Measurements from ENCODE around the gene KRTAP22-2. TPM values are rescaled to one million over a fixed set of nuclear protein-coding genes. Genes with fewer than 3 reads are reported as not detected.

KRTAP22-2 gene
- total RNA-seq, 2 experiments from 2014 or later: not detected

DNA sequence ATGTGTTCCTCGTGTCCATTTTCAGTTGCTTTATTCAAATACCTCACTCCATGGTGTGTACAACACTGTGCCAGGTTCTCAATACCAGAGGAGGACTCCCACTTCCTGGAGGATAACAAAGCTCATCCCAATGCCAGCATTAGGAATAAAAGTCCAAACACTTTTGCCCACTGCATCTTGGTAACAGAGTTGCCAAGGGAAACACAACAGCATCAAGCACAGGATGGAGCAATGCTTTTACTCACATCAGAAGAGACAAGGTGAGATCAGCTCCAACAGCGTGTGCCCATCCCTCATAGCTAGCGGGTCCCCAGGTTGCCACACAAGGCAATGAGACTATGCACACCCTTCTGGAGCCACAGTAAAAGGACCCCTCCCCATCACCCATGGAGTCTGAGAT is 33.2 kb upstream of the KRTAP22-2 start:
- H3K4me2 ChIP-seq (ENCODE audit: low read length): no peak overlapping the region
- TF ChIP-seq EZH2phosphoT487 (IDR thresholded peaks at IDR 0.05; ENCODE audit: borderline replicate concordance, low read depth, low read length): no peak
- TF ChIP-seq, protein P1, sequence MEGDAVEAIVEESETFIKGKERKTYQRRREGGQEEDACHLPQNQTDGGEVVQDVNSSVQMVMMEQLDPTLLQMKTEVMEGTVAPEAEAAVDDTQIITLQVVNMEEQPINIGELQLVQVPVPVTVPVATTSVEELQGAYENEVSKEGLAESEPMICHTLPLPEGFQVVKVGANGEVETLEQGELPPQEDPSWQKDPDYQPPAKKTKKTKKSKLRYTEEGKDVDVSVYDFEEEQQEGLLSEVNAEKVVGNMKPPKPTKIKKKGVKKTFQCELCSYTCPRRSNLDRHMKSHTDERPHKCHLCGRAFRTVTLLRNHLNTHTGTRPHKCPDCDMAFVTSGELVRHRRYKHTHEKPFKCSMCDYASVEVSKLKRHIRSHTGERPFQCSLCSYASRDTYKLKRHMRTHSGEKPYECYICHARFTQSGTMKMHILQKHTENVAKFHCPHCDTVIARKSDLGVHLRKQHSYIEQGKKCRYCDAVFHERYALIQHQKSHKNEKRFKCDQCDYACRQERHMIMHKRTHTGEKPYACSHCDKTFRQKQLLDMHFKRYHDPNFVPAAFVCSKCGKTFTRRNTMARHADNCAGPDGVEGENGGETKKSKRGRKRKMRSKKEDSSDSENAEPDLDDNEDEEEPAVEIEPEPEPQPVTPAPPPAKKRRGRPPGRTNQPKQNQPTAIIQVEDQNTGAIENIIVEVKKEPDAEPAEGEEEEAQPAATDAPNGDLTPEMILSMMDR (conservative IDR thresholded peaks at IDR 0.05; ENCODE audit: low read length): no peak
- no peak overlapping the region for H3K27ac ChIP-seq (ENCODE audit: low read depth, low read length, poor library complexity, severe bottlenecking)
- intact Hi-C loops (cut with micrococcal nuclease; ENCODE audit: unreplicated experiment): no loop called here
- POLR2A ChIA-PET: interaction anchor here (0.7 kb wide), 1 partner anchor 14 kb away, joined by 6 read pairs; no protein-coding TSS in a partner anchor
- no peaks in the 10 kb centered on the region for H3K9me2 ChIP-seq (ENCODE audit: insufficient read depth, low read length)
- no peaks in the 10 kb centered on the region for H3K36me3 ChIP-seq (ENCODE audit: insufficient read depth, low read length)
- H3K4me3 ChIP-seq (ENCODE audit: low read depth, low read length, poor library complexity, severe bottlenecking): no peak overlapping the region
- no peaks in the 10 kb centered on the region for H3K79me2 ChIP-seq (ENCODE audit: insufficient read depth, low read depth, low read length)
- BruUV-seq (replicated peaks): no TSS peak
- peaks cover 8% of the 10 kb centered on the region; the same call in 1 of the 2 replicates for H3K9me3 ChIP-seq (ENCODE audit: low read length)
- no peak for DNase-seq (ENCODE audit: low spot score)
- CTCF ChIA-PET (ENCODE audit: unreplicated experiment): interaction anchor here (0.6 kb wide), 1 partner anchor 41 kb away, joined by 3 read pairs; no protein-coding TSS in a partner anchor
- H2AFZ ChIP-seq (ENCODE audit: low read length): no peak overlapping the region
- H3K4me1 ChIP-seq (ENCODE audit: insufficient read depth, low read length, poor library complexity, severe bottlenecking): no peaks in the 10 kb centered on the region
- no peaks in the 10 kb centered on the region for H4K20me1 ChIP-seq (ENCODE audit: insufficient read depth, low read length)

DNA sequence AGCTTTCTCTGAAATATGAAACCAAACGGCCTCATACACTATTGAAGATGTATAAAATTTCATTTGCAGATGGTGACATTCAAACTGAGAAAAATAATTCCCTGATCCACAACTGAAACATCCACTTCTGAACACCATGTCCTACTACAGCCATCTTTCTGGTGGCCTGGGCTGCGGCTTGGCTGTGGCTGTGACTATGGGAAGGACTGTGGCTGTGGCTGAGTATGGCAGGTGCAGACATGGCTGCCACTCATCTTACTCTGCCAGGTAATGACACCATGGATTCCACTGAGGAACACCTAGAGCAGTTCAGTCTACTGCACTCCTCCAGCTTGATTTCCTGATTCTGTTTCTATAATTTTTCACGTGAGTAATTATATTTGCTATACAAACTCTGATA is 30.3 kb upstream of the KRTAP22-2 start, which contains the start of gene KRTAP20-4:
KRTAP20-4 (plus strand) TSS at position 106 of the 400 bp plus-strand sequence.
- TF ChIP-seq EZH2phosphoT487 (IDR thresholded peaks at IDR 0.05; ENCODE audit: borderline replicate concordance, low read depth, low read length): no peak
- TF ChIP-seq, protein P1 (conservative IDR thresholded peaks at IDR 0.05; ENCODE audit: low read length): no peak
- no TSS peak for BruUV-seq (replicated peaks)
- ChIA-PET CTCF (ENCODE audit: unreplicated experiment) (no interaction called here), POLR2A (interaction anchor here (0.7 kb wide), 1 partner anchor 170 kb away, joined by 3 read pairs; no protein-coding TSS in a partner anchor)
- H3K27ac ChIP-seq (ENCODE audit: low read depth, low read length, poor library complexity, severe bottlenecking): no peak within 1 kb of the TSS
- intact Hi-C loops (cut with micrococcal nuclease; ENCODE audit: unreplicated experiment): no loop called here
- no peak for DNase-seq (ENCODE audit: low spot score)
- H3K9me3 ChIP-seq (ENCODE audit: low read length): no peaks in the 10 kb centered on the region
- no peak within 1 kb of the TSS for H3K4me3 ChIP-seq (ENCODE audit: low read depth, low read length, poor library complexity, severe bottlenecking)
- H3K4me2 ChIP-seq (ENCODE audit: low read length): no peak within 1 kb of the TSS
- no peaks in the 10 kb centered on the region for H4K20me1 ChIP-seq (ENCODE audit: insufficient read depth, low read length)
- H3K36me3 ChIP-seq (ENCODE audit: insufficient read depth, low read length): no peaks in the 10 kb centered on the region
- no peaks in the 10 kb centered on the region for H3K9me2 ChIP-seq (ENCODE audit: insufficient read depth, low read length)
- H3K4me1 ChIP-seq (ENCODE audit: insufficient read depth, low read length, poor library complexity, severe bottlenecking): no peaks in the 10 kb centered on the region
- no peak within 1 kb of the TSS for H2AFZ ChIP-seq (ENCODE audit: low read length)
- no peaks in the 10 kb centered on the region for H3K79me2 ChIP-seq (ENCODE audit: insufficient read depth, low read depth, low read length)

DNA sequence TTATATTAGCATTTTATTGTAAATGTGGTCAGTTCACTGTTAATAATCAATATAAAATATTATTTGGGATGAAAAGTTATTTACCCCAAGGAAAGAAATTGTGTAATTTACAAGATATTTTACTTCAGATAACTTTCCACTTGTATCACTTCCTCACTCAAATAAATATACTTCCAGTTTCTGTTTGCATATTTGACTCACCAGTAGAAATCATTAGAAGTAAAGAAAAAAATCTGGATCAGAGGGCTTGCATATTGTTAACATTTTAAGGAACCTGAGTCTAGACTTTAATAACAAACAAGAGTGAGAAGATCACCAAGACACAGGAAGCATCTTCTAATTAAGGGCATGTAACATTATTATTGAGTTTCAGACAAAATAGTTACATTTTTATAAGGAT is 29.9 kb upstream of the KRTAP22-2 start:
- Histone ChIP-seq H3K9me3 (ENCODE audit: low read length) (no peaks in the 10 kb centered on the region), H3K79me2 (ENCODE audit: insufficient read depth, low read depth, low read length) (no peaks in the 10 kb centered on the region), H3K27ac (ENCODE audit: low read depth, low read length, poor library complexity, severe bottlenecking) (no peak overlapping the region), H3K4me1 (ENCODE audit: insufficient read depth, low read length, poor library complexity, severe bottlenecking) (no peaks in the 10 kb centered on the region), H4K20me1 (ENCODE audit: insufficient read depth, low read length) (no peaks in the 10 kb centered on the region), H3K36me3 (ENCODE audit: insufficient read depth, low read length) (no peaks in the 10 kb centered on the region), H3K4me2 (ENCODE audit: low read length) (no peak overlapping the region), H3K9me2 (ENCODE audit: insufficient read depth, low read length) (no peaks in the 10 kb centered on the region), H3K4me3 (ENCODE audit: low read depth, low read length, poor library complexity, severe bottlenecking) (no peak overlapping the region), H2AFZ (ENCODE audit: low read length) (no peak overlapping the region)
- no peak for TF ChIP-seq EZH2phosphoT487 (IDR thresholded peaks at IDR 0.05; ENCODE audit: borderline replicate concordance, low read depth, low read length)
- TF ChIP-seq, protein P1 (conservative IDR thresholded peaks at IDR 0.05; ENCODE audit: low read length): no peak
- ChIA-PET CTCF (ENCODE audit: unreplicated experiment) (no interaction called here), POLR2A (no interaction called here)
- no peak for DNase-seq (ENCODE audit: low spot score)
- BruUV-seq (replicated peaks): no TSS peak
- intact Hi-C loops (cut with micrococcal nuclease; ENCODE audit: unreplicated experiment): no loop called here

Measured in OCI-LY7 (cell line).